Measurements from ENCODE around the gene PCNT. TPM values are rescaled to one million over a fixed set of nuclear protein-coding genes. Genes with fewer than 3 reads are reported as not detected.
A peak's percentile ranks its signal among the peaks of the same experiment; 100 is the strongest.

The PCNT gene
- total and polyA plus RNA-seq, 10 of the 15 experiments (the other 5 are each of a cell fraction or from before 2014, with no cell fraction given), result 2.9 to 39.6 (median 20.5) TPM

DNA sequence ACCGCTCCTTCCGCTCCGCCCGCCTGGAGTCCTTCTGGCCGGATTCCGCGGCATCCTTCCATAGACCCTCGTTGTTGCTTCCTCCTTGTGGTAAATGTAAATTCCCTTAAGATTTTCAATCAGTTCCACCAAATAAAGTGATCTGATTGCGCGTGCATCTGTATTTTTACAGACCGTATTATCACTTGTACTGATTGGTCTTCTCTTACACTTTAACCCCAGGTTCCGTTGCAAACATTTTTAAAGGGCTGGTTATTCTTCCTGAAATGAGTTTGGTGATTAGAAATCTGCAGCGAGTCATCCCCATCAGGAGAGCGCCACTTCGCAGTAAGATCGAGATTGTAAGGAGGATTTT, 37.3 kb upstream of the PCNT start (continued):
- TF ChIP-seq, protein P1, sequence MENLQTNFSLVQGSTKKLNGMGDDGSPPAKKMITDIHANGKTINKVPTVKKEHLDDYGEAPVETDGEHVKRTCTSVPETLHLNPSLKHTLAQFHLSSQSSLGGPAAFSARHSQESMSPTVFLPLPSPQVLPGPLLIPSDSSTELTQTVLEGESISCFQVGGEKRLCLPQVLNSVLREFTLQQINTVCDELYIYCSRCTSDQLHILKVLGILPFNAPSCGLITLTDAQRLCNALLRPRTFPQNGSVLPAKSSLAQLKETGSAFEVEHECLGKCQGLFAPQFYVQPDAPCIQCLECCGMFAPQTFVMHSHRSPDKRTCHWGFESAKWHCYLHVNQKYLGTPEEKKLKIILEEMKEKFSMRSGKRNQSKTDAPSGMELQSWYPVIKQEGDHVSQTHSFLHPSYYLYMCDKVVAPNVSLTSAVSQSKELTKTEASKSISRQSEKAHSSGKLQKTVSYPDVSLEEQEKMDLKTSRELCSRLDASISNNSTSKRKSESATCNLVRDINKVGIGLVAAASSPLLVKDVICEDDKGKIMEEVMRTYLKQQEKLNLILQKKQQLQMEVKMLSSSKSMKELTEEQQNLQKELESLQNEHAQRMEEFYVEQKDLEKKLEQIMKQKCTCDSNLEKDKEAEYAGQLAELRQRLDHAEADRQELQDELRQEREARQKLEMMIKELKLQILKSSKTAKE (IDR thresholded peaks at IDR 0.05; ENCODE audit: low read depth, poor library complexity, severe bottlenecking), result peak; percentile 35
- TF ChIP-seq ETV6 (conservative IDR thresholded peaks at IDR 0.05 in 1 of 2, IDR thresholded peaks at IDR 0.05 in 1 of 2; ENCODE audit: borderline replicate concordance in 1 of 2, low read depth in 1 of 2), result no peak

GRCh38 chr21:46287541-46287940, 36.4 kb upstream of the PCNT start:
- BruUV-seq (replicated peaks), result no TSS peak
- TF ChIP-seq PAX5 (IDR thresholded peaks at IDR 0.05; ENCODE audit: borderline replicate concordance, low read depth, low read length), result no peak
- no peak for TF ChIP-seq RELA (IDR thresholded peaks at IDR 0.05; ENCODE audit: borderline replicate concordance, partially characterized antibody)
- TF ChIP-seq SRF (IDR thresholded peaks at IDR 0.05; ENCODE audit: low read depth in 2 of 2, low read length in 2 of 2), result no peak
- TF ChIP-seq ZBTB11 (CRISPR knock-in tag; IDR thresholded peaks at IDR 0.05), result no peak
- ChIA-PET SMC1A (ENCODE audit: uncharacterized antibody, unreplicated experiment) (interaction anchor here (1.7 kb wide), 1 partner anchor 35 kb away, joined by 4 read pairs; no protein-coding TSS in a partner anchor), POLR2A (no interaction called here), RAD21 (ENCODE audit: unreplicated experiment) (interaction anchor here (1.4 kb wide), 1 partner anchor 35 kb away, joined by 3 read pairs; the partner anchor contains the start of gene C21orf58), CTCF (no interaction called here)
- peaks cover 11% of the 10 kb centered on the region; the same call in 2 of the 3 replicates for H3K9me3 ChIP-seq (replicated peaks; ENCODE audit: control insufficient read depth, insufficient read depth, low read length)
- peak overlapping the region; percentile 97 for H3K4me3 ChIP-seq
- no peak overlapping the region for H3K27ac ChIP-seq (ENCODE audit: control insufficient read depth, insufficient read depth)
- peaks cover 47% of the 10 kb centered on the region for H3K79me2 ChIP-seq (ENCODE audit: control insufficient read depth, insufficient read depth, low read length)
- in situ Hi-C loops (cut with MboI) (no loop called here), intact Hi-C loops (cut with micrococcal nuclease; ENCODE audit: unreplicated experiment) (loop anchor here (5.0 to 10.0 kb wide), 2 partner anchors 60 to 143 kb away; partner anchors contain the start of gene LSS)
- H3K4me2 ChIP-seq (ENCODE audit: control insufficient read depth, insufficient read depth), result peak overlapping the region; percentile 68; the same call in 1 of the 2 replicates
- no peaks in the 10 kb centered on the region for H4K20me1 ChIP-seq (ENCODE audit: control insufficient read depth, insufficient read depth)
- H3K27me3 ChIP-seq (replicated peaks in 1 of 2; ENCODE audit: control insufficient read depth in 2 of 2, insufficient read depth in 2 of 2, low read length in 1 of 2), result no peaks in the 10 kb centered on the region
- peaks cover 13% of the 10 kb centered on the region for H3K4me1 ChIP-seq (ENCODE audit: control insufficient read depth, insufficient read depth, low read length)
- peaks cover 5 to 19% of the 10 kb centered on the region in 2 experiments for H3K36me3 ChIP-seq (ENCODE audit: control insufficient read depth in 2 of 2, insufficient read depth in 2 of 2, low read length in 1 of 2)
- peak overlapping the region; percentile 76 for H3K9ac ChIP-seq (ENCODE audit: control insufficient read depth, insufficient read depth, low read length)
- no peak for ATAC-seq
- no peak overlapping the region for H2AFZ ChIP-seq (ENCODE audit: control insufficient read depth, low read depth, low read length)
- WGBS (ENCODE audit: insufficient coverage, insufficient replicate concordance, low lambda C conversion rate, missing lambda C conversion rate), result 93% methylated on average over 10 of the region's 10 CpGs
- DNase-seq (ENCODE audit: low read depth, low spot score), result no peak
- no peak for FAIRE-seq
